Endothelial cell of umbilical vein (primary cell): ENCODE measurements around the gene VIL1. TPM values are rescaled to one million over a fixed set of nuclear protein-coding genes. Genes with fewer than 3 reads are reported as not detected.

Experiments
- BruUV-seq: library from RNA; stranded (reverse); fragments of 400-500 nt; replicated peaks from 2 replicates; lab custom pipeline; 2021; lab: Mats Ljungman, UMichigan
- CTCF ChIA-PET: fragments of 300-600, 350-600 bp; sonication (Branson Sonifier 250); formaldehyde crosslinking; loops from one replicate; lab custom pipeline; 2021; ENCODE audit warnings: antibody characterized with exemption, inconsistent platforms; lab: Charles Lee
- POLR2A ChIA-PET: fragments of 300-600, 350-600 bp; sonication (Branson Sonifier 250); formaldehyde crosslinking; loops from one replicate; lab custom pipeline; 2021; ENCODE audit warnings: antibody characterized with exemption, inconsistent platforms; lab: Charles Lee
- DNase-seq: peaks from one replicate; pipeline ENCODE4 v3.0.0-alpha.2; 2011; ENCODE audit warnings: low read depth, low spot score
- FAIRE-seq: peaks from 2 replicates; lab custom pipeline; 2011; peaks lifted over from hg19 to GRCh38; lab: Jason Lieb, UNC
- H2AFZ ChIP-seq: 2 replicates; pipeline ENCODE4 v1.6.0; 2012; ENCODE audit warnings: low read depth, low read length, control low read depth, inconsistent platforms
- H3K27ac ChIP-seq: 2 replicates; pipeline ENCODE4 v1.5.1; 2011; ENCODE audit warnings: low read depth, mild to moderate bottlenecking, control low read depth, low read length, moderate library complexity; ENCODE audit not compliant: insufficient read depth
- H3K27me3 ChIP-seq, 2 experiments: 2 replicates each; pipeline versions ENCODE4 v1.6.0 to v1.6.1; 2011; ENCODE audit warnings: low read length in 2 of 2, mixed read lengths in 1 of 2; ENCODE audit not compliant: control insufficient read depth in 2 of 2, insufficient read depth in 2 of 2
- H3K36me3 ChIP-seq, 2 experiments: 2 replicates in 1 of 2; 3 replicates in 1 of 2; pipeline ENCODE4 v1.5.1; 2011; ENCODE audit warnings: low read length in 2 of 2, mild to moderate bottlenecking in 1 of 2, moderate library complexity in 1 of 2; ENCODE audit not compliant: control insufficient read depth in 2 of 2, insufficient read depth in 2 of 2; ENCODE audit errors: extremely low read depth in 1 of 2
- H3K4me1 ChIP-seq: 3 replicates; pipeline ENCODE4 v1.5.1; 2011; ENCODE audit warnings: mild to moderate bottlenecking, low read length; ENCODE audit not compliant: control insufficient read depth, insufficient read depth; ENCODE audit errors: extremely low read depth
- H3K4me2 ChIP-seq: 2 replicates; pipeline ENCODE4 v1.6.1; 2011; ENCODE audit warnings: low read length, control low read depth, mixed read lengths; ENCODE audit not compliant: insufficient read depth
- H3K4me3 ChIP-seq, 3 experiments: fragments of 200-600 bp in 1 of 3; sonication (generic), shearing (Covaris generic) in 1 of 3; replicated peaks in 1 of 3; 2 replicates each; pipeline ENCODE4 v1.5.1; 2011 to 2016; ENCODE audit warnings: control low read depth in 3 of 3, low read length in 3 of 3, mild to moderate bottlenecking in 2 of 3, inconsistent platforms in 1 of 3, low read depth in 1 of 3, moderate library complexity in 1 of 3; ENCODE audit not compliant: insufficient read depth in 1 of 3
- H3K79me2 ChIP-seq: 2 replicates; pipeline ENCODE4 v1.6.0; 2012; ENCODE audit warnings: low read length, inconsistent platforms; ENCODE audit not compliant: control insufficient read depth, insufficient read depth
- H3K9ac ChIP-seq: replicated peaks from 2 replicates; pipeline ENCODE3; 2011; ENCODE audit warnings: low read length, control low read depth; ENCODE audit not compliant: insufficient read depth; ENCODE audit errors: extremely low read depth
- H3K9me1 ChIP-seq: replicated peaks from 3 replicates; pipeline ENCODE4 v1.6.0; 2011; ENCODE audit warnings: mild to moderate bottlenecking, low read length; ENCODE audit not compliant: control insufficient read depth, insufficient read depth; ENCODE audit errors: extremely low read depth
- H3K9me3 ChIP-seq: replicated peaks from 2 replicates; pipeline ENCODE4 v1.5.1; 2012; ENCODE audit warnings: low read length, inconsistent platforms; ENCODE audit not compliant: control insufficient read depth, insufficient read depth
- H4K20me1 ChIP-seq: replicated peaks from 2 replicates; pipeline ENCODE3; 2011; ENCODE audit warnings: mild to moderate bottlenecking, low read length; ENCODE audit not compliant: control insufficient read depth, insufficient read depth; ENCODE audit errors: extremely low read depth
- EZH2 ChIP-seq: IDR thresholded peaks from 2 replicates; pipeline ENCODE4 v1.6.1; 2012; ENCODE audit warnings: borderline replicate concordance, low read depth, mild to moderate bottlenecking, moderate library complexity, low read length, inconsistent platforms; ENCODE audit not compliant: severe bottlenecking
- FOS ChIP-seq: IDR thresholded peaks from 2 replicates; pipeline ENCODE4 v1.6.1; 2011; ENCODE audit warnings: mild to moderate bottlenecking, low read length, moderate library complexity, borderline replicate concordance; ENCODE audit not compliant: insufficient read depth
- GATA2 ChIP-seq: IDR thresholded peaks from 2 replicates; pipeline ENCODE4 v1.7.0; 2011; ENCODE audit warnings: low read depth, mild to moderate bottlenecking, moderate library complexity, mixed read lengths, low read length; ENCODE audit not compliant: insufficient read length, insufficient read depth
- JUN ChIP-seq: IDR thresholded peaks from 2 replicates; pipeline ENCODE4 v1.6.1; 2011; ENCODE audit warnings: borderline replicate concordance, low read depth; ENCODE audit not compliant: insufficient read length, insufficient read depth
- MYC ChIP-seq: IDR thresholded peaks from one replicate; pipeline ENCODE4 v1.6.1; 2011; ENCODE audit warnings: mild to moderate bottlenecking, low read depth, low read length
- POLR2A ChIP-seq: IDR thresholded peaks from 2 replicates; pipeline ENCODE4 v1.6.1; 2012; ENCODE audit warnings: low read depth, mild to moderate bottlenecking, control low read depth, low read length
- POLR2AphosphoS5 ChIP-seq: IDR thresholded peaks from 2 replicates; pipeline ENCODE4 v1.6.1; 2012; ENCODE audit warnings: low read depth, mild to moderate bottlenecking, control low read depth, low read length, moderate library complexity; ENCODE audit not compliant: insufficient read depth
- dilution Hi-C: fragments of 300-500 bp; cut with MboI; formaldehyde crosslinking; loops from one replicate; pipeline ENCODE4 v1.15.0; 2019; ENCODE audit warnings: low sequenced_read_pairs; ENCODE audit not compliant: extremely low pct_ligation_motif_present
- intact Hi-C: fragments of 100-400 bp; cut with micrococcal nuclease; formaldehyde crosslinking; loops from one replicate; pipeline ENCODE4 v1.10.0; 2022
- polyA plus RNA-seq, 4 experiments: library from polyadenylated mRNA; depleted of rRNA in 3 of 4; stranded (reverse) in 3 of 4; unstranded in 1 of 4; fragments of >200 nt; gene quantifications; 2 replicates each; pipeline versions ENCODE4 v1.2.1 to v1.2.3, GENCODE V29; 2011 to 2012; ENCODE audit warnings: missing spikeins in 1 of 4
- total RNA-seq: library from RNA; stranded (reverse); gene quantifications from 2 replicates; pipeline ENCODE4 v1.2.3, GENCODE V29; 2021
- TF ChIP-seq, protein P1 (sequence below), 2 donors: IDR thresholded peaks; 1 replicate in 1 of 2; 2 replicates in 1 of 2; pipeline ENCODE4 v1.5.1; 2011; ENCODE audit warnings: low read length in 2 of 2, mild to moderate bottlenecking in 2 of 2, moderate library complexity in 2 of 2, control low read depth in 1 of 2, inconsistent platforms in 1 of 2, low read depth in 1 of 2; ENCODE audit not compliant: insufficient read depth in 1 of 2; ENCODE audit errors: extremely low read depth in 1 of 2
- TF ChIP-seq, protein P2 (sequence below): IDR thresholded peaks from 2 replicates; pipeline ENCODE4 v1.6.1; 2011; ENCODE audit not compliant: insufficient read depth, insufficient read length

VIL1 gene
- total and polyA plus RNA-seq, 2 donors (not counting 3 experiments of a cell fraction or from before 2014, with no cell fraction given): not detected

DNA sequence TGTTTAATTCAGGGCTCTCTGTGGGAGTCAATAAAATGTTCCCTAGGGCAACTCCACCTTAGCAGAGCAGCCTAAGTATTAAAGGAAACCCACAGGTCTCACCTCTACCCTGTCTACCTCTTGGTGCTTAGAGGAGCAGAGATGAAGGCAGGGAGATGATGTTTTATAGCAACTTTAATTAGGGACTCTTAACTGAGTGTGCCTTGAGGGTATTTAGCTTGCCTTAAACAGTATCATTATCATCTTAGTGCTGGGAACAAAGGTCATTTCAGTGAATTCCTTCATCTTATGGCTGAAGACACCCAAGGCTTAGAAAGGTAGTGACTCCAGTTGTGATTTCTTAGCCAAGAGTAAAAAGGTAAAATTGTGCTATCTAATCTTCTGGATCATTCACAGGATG is 26.7 kb downstream of the VIL1 start:
- Histone ChIP-seq H3K79me2 (no peaks in the 10 kb centered on the region), H3K27ac (no peak overlapping the region), H3K4me2 (no peak overlapping the region), H3K9ac (no peak overlapping the region), H3K4me3 (no peak overlapping the region), H3K9me1 (no peaks in the 10 kb centered on the region), H4K20me1 (no peaks in the 10 kb centered on the region), H3K36me3 (no peaks in the 10 kb centered on the region), H3K9me3 (no peaks in the 10 kb centered on the region), H3K4me1 (peaks cover 12% of the 10 kb centered on the region), H2AFZ (no peak overlapping the region), H3K27me3 (no peaks in the 10 kb centered on the region)
- ChIA-PET POLR2A (no interaction called here), CTCF (no interaction called here)
- no peak for FAIRE-seq
- dilution Hi-C loops: no loop called here
- BruUV-seq: no TSS peak
- intact Hi-C loops: no loop called here
- DNase-seq: no peak
- TF ChIP-seq MYC (no peak), EZH2 (no peak), JUN (no peak), FOS (no peak), POLR2A (no peak), POLR2AphosphoS5 (no peak), GATA2 (no peak)
- TF ChIP-seq, protein P1, sequence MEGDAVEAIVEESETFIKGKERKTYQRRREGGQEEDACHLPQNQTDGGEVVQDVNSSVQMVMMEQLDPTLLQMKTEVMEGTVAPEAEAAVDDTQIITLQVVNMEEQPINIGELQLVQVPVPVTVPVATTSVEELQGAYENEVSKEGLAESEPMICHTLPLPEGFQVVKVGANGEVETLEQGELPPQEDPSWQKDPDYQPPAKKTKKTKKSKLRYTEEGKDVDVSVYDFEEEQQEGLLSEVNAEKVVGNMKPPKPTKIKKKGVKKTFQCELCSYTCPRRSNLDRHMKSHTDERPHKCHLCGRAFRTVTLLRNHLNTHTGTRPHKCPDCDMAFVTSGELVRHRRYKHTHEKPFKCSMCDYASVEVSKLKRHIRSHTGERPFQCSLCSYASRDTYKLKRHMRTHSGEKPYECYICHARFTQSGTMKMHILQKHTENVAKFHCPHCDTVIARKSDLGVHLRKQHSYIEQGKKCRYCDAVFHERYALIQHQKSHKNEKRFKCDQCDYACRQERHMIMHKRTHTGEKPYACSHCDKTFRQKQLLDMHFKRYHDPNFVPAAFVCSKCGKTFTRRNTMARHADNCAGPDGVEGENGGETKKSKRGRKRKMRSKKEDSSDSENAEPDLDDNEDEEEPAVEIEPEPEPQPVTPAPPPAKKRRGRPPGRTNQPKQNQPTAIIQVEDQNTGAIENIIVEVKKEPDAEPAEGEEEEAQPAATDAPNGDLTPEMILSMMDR (IDR thresholded peaks at IDR 0.05; ENCODE audit: extremely low read depth in 1 of 2, insufficient read depth in 1 of 2, low read depth in 1 of 2, low read length in 2 of 2): no peak
- TF ChIP-seq, protein P2, sequence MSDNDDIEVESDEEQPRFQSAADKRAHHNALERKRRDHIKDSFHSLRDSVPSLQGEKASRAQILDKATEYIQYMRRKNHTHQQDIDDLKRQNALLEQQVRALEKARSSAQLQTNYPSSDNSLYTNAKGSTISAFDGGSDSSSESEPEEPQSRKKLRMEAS: no peak
